ENCODE data around the gene KLHL28. TPM values are rescaled to one million over a fixed set of nuclear protein-coding genes. Genes with fewer than 3 reads are reported as not detected.

Gene KLHL28
- total RNA-seq (1 to 10 TPM; 5.1 to 9.2 (median 6.1) TPM), polyA plus RNA-seq (1 to 10 TPM; 1.5 to 2.5 TPM)

- 0 to 1% methylated on average over 37 of the region's 37 CpGs for WGBS, 2 donors
These were observed at the start of gene KLHL28, which contains the start of gene TOGARAM1 for GRCh38 chr14:44961554-44962333. Gene KLHL28, minus strand, starts transcription at chr14:44961947. Its CDS starts 16,019 bp downstream, at chr14:44945928. Gene TOGARAM1, plus strand, starts transcription at chr14:44962190. Its CDS starts 232 bp downstream, at chr14:44962422.

GRCh38 chr14:45003924-45004323 is 42.2 kb upstream of the KLHL28 start:
- DNase-seq (no peak), ATAC-seq (no peak), FAIRE-seq (no peak)
- H3K27ac ChIP-seq: no peak overlapping the region
- intact Hi-C loops (cut with DNase I): no loop called here
- no peak overlapping the region for H3K4me3 ChIP-seq
- 83 to 89% methylated on average over 2 of the region's 2 CpGs for WGBS, 2 donors
- H3K27me3 ChIP-seq: no peaks in the 10 kb centered on the region
- no peak for TF ChIP-seq CTCF (IDR thresholded peaks at IDR 0.05)
- no peaks in the 10 kb centered on the region for H3K9me3 ChIP-seq
- no peaks in the 10 kb centered on the region for H3K4me1 ChIP-seq
- H3K36me3 ChIP-seq: peaks cover 0 to 4% (median 0%) of the 10 kb centered on the region in 3 donors

More at GRCh38 chr14:44961554-44962333, at the start of gene KLHL28, which contains the start of gene TOGARAM1:
- Histone ChIP-seq H3K27ac (peak within 1 kb of the TSS; percentile 48 to 88 (median 84)), H3K9me3 (no peaks in the 10 kb centered on the region), H3K27me3 (no peaks in the 10 kb centered on the region), H3K4me1 (peaks cover 15 to 42% (median 25%) of the 10 kb centered on the region in 3 donors), H3K4me3 (peak within 1 kb of the TSS; percentile 66 to 94 (median 78)), H3K36me3 (no peaks in the 10 kb centered on the region)
- intact Hi-C loops (cut with DNase I): no loop called here
- peak; percentile 84 to 99 (median 96) for DNase-seq
- ATAC-seq: peak; percentile 91 to 96 (median 93)
- no peak for TF ChIP-seq CTCF (IDR thresholded peaks at IDR 0.05)
- FAIRE-seq: peak; percentile 98

- H3K36me3 ChIP-seq: peaks cover 0 to 4% (median 0%) of the 10 kb centered on the region in 3 donors
- FAIRE-seq: no peak
- no peak overlapping the region for H3K27ac ChIP-seq
- no peaks in the 10 kb centered on the region for H3K27me3 ChIP-seq
- 44 to 46% methylated on average over 4 of the region's 4 CpGs for WGBS, 2 donors
- no peak for TF ChIP-seq CTCF (IDR thresholded peaks at IDR 0.05)
- DNase-seq: no peak
- ATAC-seq: peak in 1 of 4 donors; percentile 14
- no peaks in the 10 kb centered on the region for H3K9me3 ChIP-seq
- H3K4me1 ChIP-seq: peaks cover 0 to 8% (median 7%) of the 10 kb centered on the region in 3 donors
- no peak overlapping the region for H3K4me3 ChIP-seq
- intact Hi-C loops (cut with DNase I): no loop called here
These were observed 34.1 kb upstream of the KLHL28 start for GRCh38 chr14:44995770-44996294.

- Histone ChIP-seq H3K27me3 (no peaks in the 10 kb centered on the region), H3K9me3 (no peaks in the 10 kb centered on the region), H3K36me3 (peaks cover 0 to 2% (median 0%) of the 10 kb centered on the region in 3 donors), H3K4me3 (no peak overlapping the region), H3K4me1 (peaks cover 0 to 8% (median 7%) of the 10 kb centered on the region in 3 donors), H3K27ac (no peak overlapping the region)
- no peak for FAIRE-seq
- no peak for ATAC-seq
- intact Hi-C loops (cut with DNase I): no loop called here
- no peak for DNase-seq
- TF ChIP-seq CTCF (IDR thresholded peaks at IDR 0.05): no peak
- WGBS, 2 donors: 39 to 42% methylated on average over 3 of the region's 3 CpGs
These were observed 33.4 kb upstream of the KLHL28 start for GRCh38 chr14:44995196-44995595.
